Activated CD4-positive, alpha-beta T cell treated with anti-CD3 and anti-CD28 coated beads, Interleukin-2, amount 50 U/mL, for 1 hour (primary cell): ENCODE measurements around the gene DLEC1.

Source experiments
- DNase-seq: peaks from one replicate; pipeline ENCODE4 v3.0.0-alpha.2; 2020

DLEC1 gene, protein sequence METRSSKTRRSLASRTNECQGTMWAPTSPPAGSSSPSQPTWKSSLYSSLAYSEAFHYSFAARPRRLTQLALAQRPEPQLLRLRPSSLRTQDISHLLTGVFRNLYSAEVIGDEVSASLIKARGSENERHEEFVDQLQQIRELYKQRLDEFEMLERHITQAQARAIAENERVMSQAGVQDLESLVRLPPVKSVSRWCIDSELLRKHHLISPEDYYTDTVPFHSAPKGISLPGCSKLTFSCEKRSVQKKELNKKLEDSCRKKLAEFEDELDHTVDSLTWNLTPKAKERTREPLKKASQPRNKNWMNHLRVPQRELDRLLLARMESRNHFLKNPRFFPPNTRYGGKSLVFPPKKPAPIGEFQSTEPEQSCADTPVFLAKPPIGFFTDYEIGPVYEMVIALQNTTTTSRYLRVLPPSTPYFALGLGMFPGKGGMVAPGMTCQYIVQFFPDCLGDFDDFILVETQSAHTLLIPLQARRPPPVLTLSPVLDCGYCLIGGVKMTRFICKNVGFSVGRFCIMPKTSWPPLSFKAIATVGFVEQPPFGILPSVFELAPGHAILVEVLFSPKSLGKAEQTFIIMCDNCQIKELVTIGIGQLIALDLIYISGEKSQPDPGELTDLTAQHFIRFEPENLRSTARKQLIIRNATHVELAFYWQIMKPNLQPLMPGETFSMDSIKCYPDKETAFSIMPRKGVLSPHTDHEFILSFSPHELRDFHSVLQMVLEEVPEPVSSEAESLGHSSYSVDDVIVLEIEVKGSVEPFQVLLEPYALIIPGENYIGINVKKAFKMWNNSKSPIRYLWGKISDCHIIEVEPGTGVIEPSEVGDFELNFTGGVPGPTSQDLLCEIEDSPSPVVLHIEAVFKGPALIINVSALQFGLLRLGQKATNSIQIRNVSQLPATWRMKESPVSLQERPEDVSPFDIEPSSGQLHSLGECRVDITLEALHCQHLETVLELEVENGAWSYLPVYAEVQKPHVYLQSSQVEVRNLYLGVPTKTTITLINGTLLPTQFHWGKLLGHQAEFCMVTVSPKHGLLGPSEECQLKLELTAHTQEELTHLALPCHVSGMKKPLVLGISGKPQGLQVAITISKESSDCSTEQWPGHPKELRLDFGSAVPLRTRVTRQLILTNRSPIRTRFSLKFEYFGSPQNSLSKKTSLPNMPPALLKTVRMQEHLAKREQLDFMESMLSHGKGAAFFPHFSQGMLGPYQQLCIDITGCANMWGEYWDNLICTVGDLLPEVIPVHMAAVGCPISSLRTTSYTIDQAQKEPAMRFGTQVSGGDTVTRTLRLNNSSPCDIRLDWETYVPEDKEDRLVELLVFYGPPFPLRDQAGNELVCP (N-terminal part only)

DNA sequence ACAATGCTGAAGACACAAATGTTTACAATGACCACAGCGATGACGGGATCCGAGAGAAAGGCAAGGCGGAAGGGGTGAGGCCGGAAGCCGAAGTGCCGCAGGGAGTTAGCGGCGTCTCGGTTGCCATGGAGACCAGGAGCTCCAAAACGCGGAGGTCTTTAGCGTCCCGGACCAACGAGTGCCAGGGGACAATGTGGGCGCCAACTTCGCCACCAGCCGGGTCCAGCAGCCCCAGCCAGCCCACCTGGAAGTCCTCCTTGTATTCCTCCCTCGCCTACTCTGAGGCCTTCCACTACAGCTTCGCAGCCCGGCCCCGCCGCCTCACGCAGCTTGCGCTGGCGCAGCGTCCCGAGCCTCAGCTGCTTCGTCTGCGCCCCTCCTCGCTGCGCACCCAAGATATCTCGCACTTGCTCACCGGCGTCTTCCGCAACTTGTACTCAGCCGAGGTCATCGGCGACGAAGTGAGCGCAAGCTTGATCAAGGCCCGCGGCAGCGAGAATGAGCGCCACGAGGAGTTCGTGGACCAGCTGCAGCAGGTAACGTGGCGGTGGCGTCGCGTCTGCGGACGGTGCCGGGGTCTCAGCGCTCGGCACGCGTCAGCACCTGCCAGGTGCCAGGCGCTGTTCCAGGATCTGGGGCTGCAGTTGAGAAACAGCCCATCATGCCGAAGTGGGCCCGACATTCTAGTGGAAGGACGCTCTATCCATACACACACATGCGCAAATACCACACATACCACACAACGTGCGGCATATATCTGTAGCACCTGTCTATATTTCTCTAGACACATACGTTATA is at the start of gene DLEC1:
Gene DLEC1, plus strand, starts transcription at position 108 of the 798 bp plus-strand sequence. Its CDS starts 18 bp downstream, at position 126.
- peak; percentile 78 for DNase-seq

DNA sequence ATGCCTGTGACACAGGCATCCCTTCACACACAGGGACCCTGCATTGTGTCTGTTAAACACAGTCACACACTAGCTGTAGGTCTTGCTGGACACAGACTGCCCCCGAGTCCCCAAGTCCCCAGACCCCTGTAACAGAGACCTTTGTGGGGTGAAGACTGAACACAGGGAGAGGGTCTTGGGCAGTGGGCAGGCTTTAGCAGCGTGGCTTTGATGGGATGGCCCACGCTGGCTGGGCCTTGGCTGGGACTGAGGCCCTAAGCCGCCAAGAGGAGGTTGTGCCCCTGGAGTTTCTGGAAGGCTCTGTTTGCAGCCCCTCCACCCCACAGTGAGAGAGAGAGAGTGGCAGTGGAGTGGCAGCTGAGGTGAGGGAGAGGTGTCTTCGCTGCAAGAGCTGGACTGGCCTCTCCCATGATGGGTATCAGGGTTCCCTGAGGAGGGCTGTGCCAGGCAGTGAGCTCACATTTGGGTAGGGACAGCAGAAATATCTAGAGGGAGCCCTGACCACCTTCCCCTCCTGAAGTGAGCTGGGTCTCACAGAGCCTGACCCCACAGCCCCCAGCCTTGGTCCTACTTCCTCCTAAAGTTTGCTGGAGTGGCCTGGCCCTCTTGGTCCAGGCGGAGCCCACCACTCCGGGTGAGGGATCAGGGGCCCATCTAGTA is 49.1 kb upstream of the DLEC1 start:
- DNase-seq: no peak

DNA sequence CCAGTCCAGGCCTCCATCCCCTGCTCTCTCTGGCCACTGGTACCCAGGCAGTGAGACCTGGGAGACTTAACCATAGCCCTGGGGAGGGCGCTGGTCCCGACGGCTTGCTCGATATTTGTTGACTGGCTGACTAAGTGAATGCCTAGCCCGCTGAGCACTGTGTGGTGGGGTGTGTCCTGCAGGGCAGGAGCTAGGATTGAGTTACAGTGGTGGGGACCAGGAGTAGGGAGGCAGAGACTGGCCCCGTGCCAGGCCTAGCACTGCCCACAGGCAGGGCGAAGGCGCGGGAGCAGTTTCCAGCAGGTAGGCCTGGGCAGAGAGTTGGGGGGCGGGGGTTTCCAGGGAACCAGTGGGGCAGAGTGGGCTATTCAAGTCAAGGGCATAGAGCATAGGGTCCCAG is 48.5 kb upstream of the DLEC1 start, which contains the start of gene VILL:
Gene VILL, plus strand, starts transcription at position 260 of the 400 bp plus-strand sequence. CDS start 2,887 bp downstream, outside the sequence.
- DNase-seq: no peak

DNA sequence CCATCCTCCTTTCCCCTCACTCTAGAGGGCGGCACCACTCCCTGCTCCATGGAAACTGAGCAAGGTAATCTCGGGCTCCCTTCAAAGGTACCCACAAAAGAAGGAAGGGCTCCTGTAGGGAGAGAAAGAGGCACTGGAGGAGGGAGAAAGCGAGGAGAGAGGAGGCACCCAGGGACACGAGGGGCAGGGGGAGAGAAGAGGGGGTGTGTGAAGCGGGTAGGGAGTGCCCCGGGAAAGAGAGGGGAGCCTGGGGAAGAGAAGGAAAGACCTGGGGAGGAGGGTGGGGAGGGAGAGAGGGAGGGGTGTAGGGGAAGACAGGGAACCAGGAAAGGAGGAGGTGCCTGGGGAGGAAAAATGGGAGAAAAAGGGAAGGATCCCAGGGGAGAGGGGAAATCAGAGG is 47.9 kb upstream of the DLEC1 start:
- DNase-seq: no peak

DNA sequence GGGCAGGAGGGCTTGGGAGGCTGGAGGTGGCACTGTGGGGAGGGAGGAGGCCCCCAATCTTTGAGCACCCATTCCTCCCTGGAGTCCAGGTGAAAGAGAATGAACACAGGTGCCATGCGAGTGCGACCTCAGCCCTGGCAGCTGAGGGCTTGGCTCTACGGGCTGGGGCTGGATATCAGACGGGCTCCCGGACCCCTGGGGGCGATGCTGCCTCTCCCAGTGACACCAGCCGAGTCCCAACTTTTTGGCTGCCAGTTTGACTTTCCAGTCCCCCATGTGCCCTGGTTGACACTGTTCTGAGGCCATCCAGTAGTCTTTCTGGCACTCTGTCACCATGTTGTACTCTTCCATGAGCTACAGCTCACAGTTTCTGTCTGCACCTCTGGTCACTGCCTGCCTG is 47.2 kb upstream of the DLEC1 start:
- DNase-seq: no peak

DNA sequence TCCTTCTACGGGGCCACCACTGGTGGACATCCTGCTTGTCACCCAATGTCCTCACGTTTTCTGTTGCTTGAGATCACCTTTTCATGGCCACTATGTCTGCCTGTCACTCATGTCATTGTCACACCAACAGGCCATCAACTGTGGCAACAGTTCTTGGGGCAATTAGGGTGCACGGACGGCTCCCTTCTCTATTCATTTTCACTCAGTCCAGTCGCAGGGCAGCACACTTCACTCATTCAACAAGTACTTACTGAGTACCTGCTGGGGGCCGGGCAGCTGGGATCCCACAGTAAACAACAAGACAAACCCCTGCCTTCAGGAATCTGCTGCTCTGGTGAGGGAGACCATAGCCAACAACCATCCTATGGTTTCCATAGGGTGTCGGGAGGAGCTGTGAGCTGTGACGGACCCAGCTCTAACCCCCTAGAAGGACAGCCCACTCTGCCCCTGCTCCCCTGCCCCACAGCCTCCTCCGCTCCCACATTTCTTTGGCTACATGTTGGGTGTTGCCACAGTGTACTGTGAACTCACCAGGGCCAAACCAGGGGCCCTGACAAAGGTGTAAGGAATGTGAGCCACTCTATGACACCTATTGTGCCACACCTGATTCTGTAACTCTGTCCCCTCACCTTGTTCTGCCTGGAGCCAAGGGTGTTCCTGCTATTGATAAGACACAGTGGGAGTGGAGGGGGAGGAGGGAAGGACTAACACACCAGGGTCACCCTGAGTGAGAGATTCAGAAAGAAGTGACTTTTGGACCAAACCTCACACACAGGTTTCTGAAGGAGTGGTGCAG is 46.5 kb upstream of the DLEC1 start:
- DNase-seq: no peak

DNA sequence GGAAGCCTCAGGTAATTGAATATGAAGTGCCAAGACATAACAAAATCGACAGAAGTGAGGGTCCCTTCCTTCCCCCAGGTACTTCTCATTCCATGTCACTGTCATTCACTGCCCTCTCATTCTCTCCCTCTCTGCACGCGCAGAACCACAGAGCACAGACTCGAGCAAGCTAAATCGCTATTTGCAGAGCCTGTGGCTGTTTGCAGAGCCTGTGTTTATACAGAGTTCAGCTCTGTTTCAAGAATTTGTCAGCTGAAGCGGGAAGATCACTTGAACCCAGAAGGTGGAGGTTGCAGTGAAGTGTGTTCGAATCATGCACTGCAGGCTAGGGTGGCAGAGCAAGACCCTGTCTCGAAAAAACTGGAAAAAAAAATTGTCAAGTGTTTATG is 45.9 kb upstream of the DLEC1 start:
- DNase-seq: no peak

DNA sequence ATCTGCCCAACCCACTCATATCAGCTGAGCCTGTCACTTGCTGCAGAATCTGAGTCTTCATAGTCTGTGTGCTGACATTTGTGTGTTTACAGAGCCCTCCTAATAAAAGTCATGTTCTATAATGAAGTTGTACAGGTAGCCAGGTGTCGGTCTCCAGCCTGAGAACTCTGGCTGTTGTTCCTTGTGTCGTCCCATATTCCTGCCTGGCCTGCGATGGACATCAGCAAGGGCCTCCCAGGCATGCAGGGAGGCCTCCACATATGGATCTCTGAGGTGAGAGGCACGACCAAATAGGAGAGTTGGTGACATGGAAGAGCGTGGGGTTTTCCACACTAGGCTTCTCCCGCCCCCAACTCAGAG is 45.6 kb upstream of the DLEC1 start:
- DNase-seq: no peak

DNA sequence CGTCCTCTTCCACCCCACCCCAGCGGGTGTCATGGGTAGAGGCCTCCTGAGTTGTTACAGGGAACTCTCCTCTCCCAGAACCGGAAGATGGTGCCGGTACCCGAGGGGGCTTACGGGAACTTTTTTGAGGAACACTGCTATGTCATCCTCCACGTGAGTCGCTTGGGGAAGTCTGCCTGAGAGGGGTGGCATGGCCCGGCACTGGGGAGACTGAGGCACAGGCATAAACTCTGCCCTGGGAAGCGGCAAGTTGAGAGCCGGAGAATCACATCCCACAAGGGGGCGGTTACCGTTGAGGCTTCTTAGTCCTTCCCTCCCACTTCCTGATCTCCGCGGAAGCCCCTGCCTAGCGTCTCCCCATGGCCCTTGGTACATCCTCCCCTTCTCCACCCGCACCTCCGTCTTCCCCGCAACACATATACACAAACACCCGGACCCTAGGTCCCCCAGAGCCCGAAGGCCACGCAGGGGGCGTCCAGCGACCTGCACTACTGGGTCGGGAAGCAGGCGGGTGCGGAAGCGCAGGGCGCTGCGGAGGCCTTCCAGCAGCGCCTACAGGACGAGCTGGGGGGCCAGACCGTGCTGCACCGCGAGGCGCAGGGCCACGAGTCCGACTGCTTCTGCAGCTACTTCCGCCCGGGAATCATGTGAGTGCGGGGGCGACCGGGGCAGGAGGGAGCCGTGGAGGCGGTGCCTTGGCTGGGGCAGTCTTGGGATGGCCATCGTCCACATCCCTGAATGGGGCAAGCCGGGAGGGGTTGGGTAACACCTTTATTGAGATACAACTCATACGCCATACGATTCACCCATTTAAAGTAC is 45.0 kb upstream of the DLEC1 start:
- peak; percentile 40 for DNase-seq

DNA sequence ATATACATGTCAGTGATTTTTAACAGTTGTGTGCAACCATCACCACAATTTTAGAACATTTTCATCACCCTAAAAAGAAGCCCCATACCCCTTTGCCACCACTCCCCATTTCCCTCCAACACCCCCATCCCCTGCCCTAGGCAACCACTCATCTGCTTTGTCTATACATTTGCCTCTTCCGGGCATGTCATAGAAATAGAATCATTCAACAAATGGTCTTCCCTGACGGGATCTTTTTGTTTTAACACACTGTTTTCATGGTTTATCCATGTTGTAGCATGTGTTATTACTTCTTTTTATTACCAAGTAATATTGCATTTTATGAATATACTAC is 44.4 kb upstream of the DLEC1 start:
- no peak for DNase-seq

DNA sequence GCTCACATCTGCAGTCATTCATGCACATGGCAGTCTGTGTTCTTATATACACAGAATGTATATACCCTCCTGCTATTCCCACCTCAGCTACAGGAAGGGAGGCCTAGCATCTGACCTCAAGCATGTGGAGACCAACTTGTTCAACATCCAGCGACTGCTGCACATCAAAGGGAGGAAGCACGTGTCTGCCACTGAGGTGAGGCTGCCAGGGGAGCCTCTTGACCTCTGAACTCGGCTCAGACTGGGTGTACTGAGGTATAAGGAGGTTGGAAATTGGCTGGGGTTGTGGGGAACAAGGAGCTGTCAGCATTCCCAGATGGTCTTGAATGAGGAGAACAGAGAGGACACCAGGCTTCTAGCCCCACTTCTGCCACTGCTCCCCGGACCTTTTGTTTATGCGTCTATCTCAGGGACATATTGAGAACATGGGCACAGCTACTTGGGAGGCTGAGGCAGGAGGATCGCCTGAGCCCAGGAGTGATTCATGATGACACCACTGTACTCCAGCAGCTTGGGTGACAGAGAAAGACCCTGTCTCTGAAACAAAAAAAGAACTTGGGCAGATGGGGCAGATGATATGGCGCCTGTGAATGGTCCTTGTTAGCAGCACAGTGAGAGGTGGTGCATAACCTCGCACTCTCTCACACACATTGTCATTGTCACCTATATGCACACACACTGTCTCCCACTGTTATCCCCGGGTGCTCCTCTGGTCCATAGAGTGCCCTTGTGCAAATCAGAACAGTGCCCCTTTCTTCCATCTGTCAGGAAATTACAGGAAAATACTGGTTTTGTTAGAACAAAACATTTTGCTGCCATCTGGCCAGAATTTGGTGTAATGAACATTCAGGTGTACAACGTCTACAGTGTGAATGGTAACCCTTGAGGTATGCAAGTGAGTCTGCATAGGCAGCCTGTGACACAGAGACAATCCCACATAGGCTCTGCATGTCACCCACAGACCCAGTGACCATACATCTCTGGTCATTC is 43.1 kb upstream of the DLEC1 start:
- no peak for DNase-seq

DNA sequence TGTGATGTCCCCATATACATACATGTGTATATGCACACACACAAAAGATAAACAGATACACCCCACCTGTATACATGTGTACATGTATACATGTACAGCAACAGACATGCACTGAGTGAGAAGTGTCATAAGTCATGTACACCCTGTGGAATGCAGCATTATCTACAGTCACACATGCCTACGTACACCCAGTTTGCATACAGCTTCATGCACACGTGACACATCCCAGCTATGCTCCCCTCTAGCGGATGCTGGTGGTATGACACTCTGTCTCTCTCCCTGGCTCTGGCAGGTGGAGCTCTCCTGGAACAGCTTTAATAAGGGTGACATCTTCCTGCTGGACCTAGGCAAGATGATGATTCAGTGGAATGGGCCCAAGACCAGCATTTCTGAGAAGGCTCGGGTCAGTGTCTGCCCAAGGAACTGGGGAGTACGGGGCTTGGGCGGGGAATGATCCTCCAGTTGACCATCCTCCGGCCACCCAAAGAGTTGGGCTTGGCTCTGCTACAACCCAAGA is 42.2 kb upstream of the DLEC1 start:
- peak; percentile 77 for DNase-seq

DNA sequence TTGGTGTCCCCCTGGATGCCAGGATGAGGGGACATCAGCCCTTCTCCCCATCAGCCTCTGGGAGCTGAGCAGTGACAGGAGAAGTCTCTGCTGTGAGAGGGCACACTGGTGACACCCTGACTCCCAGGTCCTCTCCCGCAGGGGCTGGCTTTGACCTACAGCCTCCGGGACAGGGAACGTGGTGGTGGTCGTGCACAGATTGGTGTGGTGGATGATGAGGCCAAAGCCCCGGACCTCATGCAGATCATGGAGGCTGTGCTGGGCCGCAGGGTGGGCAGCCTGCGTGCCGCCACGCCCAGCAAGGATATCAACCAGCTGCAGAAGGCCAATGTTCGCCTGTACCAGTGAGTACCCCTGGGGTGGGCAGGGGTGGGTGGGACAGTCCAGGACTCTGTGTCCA is 41.7 kb upstream of the DLEC1 start:
- DNase-seq: no peak

DNA sequence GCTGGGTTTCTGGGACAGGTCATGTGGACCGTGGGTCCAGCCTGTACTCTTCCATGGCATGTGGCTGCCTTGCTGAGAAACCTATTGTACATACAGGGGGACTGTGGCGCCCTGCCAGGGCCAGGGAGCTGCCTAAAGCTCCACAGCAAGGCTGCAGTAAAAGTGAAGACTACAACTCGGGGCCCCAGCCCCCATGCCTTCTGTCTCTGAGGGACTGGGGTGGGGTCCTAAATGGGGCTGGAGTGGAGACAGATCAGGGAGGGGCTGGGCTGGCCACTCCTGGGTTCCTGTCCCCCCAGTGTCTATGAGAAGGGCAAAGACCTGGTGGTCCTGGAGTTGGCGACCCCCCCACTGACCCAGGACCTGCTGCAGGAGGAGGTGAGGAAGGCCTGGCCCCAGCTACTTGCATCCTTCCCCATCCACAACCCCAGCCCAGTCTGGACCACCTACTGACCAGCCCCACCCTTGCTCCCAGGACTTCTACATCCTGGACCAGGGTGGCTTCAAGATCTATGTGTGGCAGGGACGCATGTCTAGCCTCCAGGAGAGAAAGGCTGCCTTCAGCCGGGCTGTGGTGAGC is 41.1 kb upstream of the DLEC1 start:
- no peak for DNase-seq

DNA sequence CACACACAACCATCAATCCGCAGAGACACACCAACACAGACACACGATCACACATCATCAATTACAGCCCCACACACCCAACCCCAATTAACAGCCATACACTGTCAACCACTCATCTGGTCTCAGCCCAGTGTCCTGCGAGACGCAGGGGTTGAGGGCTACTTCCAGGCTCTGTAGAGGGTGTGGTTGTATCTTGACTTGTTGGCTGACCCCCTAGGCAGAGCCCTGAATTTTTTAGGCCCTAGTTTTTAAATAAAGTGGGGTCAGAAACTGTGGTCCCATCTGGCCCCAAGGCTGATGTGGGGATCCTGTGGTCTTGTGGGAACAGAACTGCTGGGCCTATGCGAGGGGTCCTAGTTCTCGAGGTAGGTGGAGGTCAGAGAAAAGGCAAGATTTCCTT is 39.2 kb upstream of the DLEC1 start:
- DNase-seq: no peak

DNA sequence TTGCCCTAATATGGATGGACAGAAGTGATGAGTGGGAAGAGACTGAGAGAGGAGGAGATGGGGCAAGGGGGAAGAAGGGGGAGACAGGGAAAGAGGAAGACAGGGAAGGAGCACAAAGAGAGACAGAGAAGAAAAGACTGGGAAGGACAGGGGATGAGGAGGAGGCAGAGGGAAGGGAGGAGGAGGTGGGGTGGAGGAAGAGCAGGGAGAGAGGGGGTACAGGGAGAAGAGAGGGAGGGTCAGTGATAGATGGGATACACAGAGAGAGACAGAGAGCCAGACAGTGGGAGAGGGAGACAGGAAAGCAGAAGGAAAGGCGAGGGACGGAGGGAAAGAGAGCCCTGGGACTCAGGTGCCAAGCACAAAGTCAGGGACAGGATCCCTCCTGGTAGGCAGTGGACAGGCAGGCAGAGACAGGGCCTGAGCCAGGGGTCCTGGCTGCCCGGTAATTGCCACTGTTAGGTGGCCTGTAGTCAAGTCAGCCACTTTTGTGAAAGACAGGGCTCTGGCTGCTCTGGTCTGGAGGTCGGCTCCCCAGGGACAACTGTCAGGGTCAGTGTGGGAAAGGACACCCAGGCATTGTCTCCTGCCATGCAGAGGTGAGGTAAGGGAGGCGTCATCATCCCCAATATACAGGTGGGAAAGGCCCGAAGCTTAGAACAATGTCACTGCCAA is 38.6 kb upstream of the DLEC1 start:
- DNase-seq: no peak

DNA sequence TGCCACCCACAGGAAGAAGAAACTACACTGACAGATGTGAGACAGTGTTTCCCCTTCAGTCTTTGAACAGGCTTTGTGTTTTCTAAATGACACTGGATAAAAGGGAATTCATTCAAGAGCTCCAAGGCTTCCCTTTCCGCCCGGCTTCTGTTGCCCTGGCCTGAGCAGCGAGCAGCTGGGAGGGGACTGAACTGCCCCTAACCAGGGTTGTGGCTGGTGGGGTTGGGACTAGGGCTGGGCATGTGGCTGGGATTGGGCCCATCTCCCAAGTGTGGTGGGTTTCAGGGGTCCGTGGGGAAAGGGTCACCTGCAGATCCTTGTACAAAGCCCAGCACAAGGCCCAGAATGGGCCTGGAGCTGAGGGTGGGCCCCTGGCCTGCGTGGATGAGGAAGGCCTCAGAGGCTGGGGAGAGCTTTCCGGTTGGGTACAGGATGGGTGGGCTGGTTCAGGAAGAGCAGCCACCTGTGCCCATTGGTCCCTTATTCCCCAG is 38.0 kb upstream of the DLEC1 start:
- DNase-seq: no peak
